HFFc6 (cell line): ENCODE data around the gene ARHGAP28. TPM values are rescaled to one million over a fixed set of nuclear protein-coding genes. Genes with fewer than 3 reads are reported as not detected.

ENCODE experiments used
- DNase-seq: peaks from one replicate; pipeline ENCODE4 v3.0.0-alpha.2; 2018
- H3K27ac Mint-ChIP-seq: 2 replicates; pipeline ENCODE4 v1.8.0; 2020; ENCODE audit warnings: mild to moderate bottlenecking, mixed read lengths
- H3K27me3 Mint-ChIP-seq: 2 replicates; pipeline ENCODE4 v1.8.0; 2021; ENCODE audit warnings: mild to moderate bottlenecking, moderate library complexity, mixed read lengths; ENCODE audit not compliant: insufficient read depth
- H3K36me3 Mint-ChIP-seq: 2 replicates; pipeline ENCODE4 v1.8.0; 2021; ENCODE audit warnings: low read depth, mixed read lengths
- H3K4me1 Mint-ChIP-seq: 2 replicates; pipeline ENCODE4 v1.8.0; 2020; ENCODE audit warnings: low read depth, mixed read lengths
- H3K4me3 Mint-ChIP-seq: 2 replicates; pipeline ENCODE4 v1.8.0; 2020; ENCODE audit warnings: mild to moderate bottlenecking, moderate library complexity, mixed read lengths
- H3K9me3 Mint-ChIP-seq: 2 replicates; pipeline ENCODE4 v1.8.0; 2020; ENCODE audit warnings: mild to moderate bottlenecking, mixed read lengths
- total RNA-seq, 6 experiments: library from RNA; stranded (reverse); fragmentation: NEBNext Ultra II Directional; extraction: Animal tissue kit (Norgen Biotek cat#: 25700); gene quantifications; 2 replicates in 1 of 6; 3 replicates in 5 of 6; pipeline ENCODE4 v1.2.3, GENCODE V29; 2021
- TF ChIP-seq, protein P1 (sequence below): fragments of 200-600 bp; sonication (generic); IDR thresholded peaks from 2 replicates; pipeline ENCODE4 v1.5.0; 2021; ENCODE audit warnings: antibody characterized with exemption, mild to moderate bottlenecking

ARHGAP28 gene
- total RNA-seq, 6 experiments from 2014 or later: 0.05 to 0.97 (median 0.39) TPM; not detected in 1

DNA sequence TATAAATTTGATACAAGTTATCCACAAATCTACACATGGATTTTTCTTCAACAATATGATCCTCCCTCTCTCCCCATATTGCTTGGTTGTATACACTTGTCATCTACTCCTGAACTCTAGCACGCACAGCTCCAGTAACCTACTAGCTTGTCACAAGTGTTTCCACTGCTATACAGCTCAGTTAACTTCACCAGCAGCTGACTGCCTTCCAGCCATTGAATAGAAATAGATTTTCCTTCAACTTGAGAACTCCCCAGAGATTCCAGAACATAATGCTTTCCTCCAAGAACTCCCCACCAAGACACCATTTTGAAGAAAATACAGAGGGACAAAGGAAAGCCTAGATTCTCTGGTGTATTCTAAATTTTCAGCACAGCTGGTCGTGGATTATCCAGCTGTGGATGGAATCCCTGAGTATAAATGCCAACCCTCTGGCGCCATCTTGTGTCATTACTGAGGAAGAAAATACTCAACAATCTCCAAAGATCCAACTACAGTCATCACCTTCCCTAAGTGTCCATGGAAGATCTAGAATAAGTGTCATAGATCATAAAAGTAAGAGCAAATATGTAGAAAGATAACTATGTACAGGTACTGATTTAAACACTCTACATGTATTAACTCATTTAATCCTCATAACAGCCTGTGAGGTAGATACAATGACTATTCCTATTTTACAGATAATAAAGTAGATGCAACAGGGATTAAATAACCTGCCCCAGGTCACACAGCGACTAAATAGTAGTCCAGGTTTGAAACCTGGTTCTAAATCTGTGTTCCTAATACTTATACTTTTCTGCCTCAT lies 156.7 kb downstream of the ARHGAP28 start:
- H3K4me3 Mint-ChIP-seq: no peak overlapping the region

GRCh38 chr18:6886797-6887330 lies 157.3 kb downstream of the ARHGAP28 start:
- H3K36me3 Mint-ChIP-seq: no peaks in the 10 kb centered on the region
- TF ChIP-seq, protein P1, sequence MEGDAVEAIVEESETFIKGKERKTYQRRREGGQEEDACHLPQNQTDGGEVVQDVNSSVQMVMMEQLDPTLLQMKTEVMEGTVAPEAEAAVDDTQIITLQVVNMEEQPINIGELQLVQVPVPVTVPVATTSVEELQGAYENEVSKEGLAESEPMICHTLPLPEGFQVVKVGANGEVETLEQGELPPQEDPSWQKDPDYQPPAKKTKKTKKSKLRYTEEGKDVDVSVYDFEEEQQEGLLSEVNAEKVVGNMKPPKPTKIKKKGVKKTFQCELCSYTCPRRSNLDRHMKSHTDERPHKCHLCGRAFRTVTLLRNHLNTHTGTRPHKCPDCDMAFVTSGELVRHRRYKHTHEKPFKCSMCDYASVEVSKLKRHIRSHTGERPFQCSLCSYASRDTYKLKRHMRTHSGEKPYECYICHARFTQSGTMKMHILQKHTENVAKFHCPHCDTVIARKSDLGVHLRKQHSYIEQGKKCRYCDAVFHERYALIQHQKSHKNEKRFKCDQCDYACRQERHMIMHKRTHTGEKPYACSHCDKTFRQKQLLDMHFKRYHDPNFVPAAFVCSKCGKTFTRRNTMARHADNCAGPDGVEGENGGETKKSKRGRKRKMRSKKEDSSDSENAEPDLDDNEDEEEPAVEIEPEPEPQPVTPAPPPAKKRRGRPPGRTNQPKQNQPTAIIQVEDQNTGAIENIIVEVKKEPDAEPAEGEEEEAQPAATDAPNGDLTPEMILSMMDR: no peak
- H3K27ac Mint-ChIP-seq: no peak overlapping the region
- peaks cover 5% of the 10 kb centered on the region; the same call in 1 of the 2 replicates for H3K4me1 Mint-ChIP-seq
- peaks cover 3% of the 10 kb centered on the region for H3K27me3 Mint-ChIP-seq
- no peaks in the 10 kb centered on the region for H3K9me3 Mint-ChIP-seq
- no peak for DNase-seq
- H3K4me3 Mint-ChIP-seq: no peak overlapping the region

More for the DNA sequence above, 156.7 kb downstream of the ARHGAP28 start:
- peak; percentile 43 for DNase-seq
- TF ChIP-seq, protein P1: peak; percentile 82
- Mint-ChIP-seq H3K9me3 (no peaks in the 10 kb centered on the region), H3K27ac (no peak overlapping the region), H3K27me3 (peaks cover 3% of the 10 kb centered on the region; the same call in 1 of the 2 replicates), H3K4me1 (peaks cover 5% of the 10 kb centered on the region; the same call in 1 of the 2 replicates), H3K36me3 (no peaks in the 10 kb centered on the region)

- no peaks in the 10 kb centered on the region for H3K36me3 Mint-ChIP-seq
- TF ChIP-seq, protein P1: no peak
- H3K27ac Mint-ChIP-seq: no peak overlapping the region
- H3K27me3 Mint-ChIP-seq: peaks cover 3% of the 10 kb centered on the region
- H3K4me3 Mint-ChIP-seq: no peak overlapping the region
- no peaks in the 10 kb centered on the region for H3K9me3 Mint-ChIP-seq
- H3K4me1 Mint-ChIP-seq: no peaks in the 10 kb centered on the region
- DNase-seq: no peak
These were observed 162.3 kb downstream of the ARHGAP28 start for GRCh38 chr18:6891788-6892187.

DNA sequence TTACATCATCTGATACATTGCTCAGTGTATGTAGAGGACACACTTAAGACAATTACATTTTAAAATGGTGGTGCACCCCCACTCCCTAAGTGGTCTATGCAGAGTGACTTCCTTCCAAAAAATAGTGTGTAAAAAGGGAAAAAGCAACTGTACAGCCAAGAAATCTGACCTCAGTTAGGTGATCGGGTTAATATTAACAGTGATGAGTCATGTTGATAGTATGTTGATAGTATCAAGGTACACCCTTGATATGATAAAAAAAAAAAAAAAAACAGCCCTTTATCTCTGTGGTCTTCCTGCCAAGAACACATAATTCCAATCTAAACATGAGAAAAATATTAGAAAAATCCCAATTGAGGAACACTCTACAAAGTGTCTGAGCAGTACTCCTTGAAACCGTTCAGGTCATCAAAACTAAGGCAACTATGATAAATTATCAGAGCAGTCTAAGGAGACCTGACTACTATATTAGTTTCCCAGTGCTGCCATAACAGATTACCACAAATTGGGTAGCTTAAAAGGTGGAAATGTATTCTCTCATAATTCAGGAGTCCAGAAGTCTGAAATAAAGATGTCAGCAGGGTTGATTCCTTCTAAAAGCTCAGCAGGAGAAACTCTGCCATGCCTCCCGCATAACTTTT lies 171.9 kb downstream of the ARHGAP28 start:
- H3K4me1 Mint-ChIP-seq: no peaks in the 10 kb centered on the region
- peaks cover 39% of the 10 kb centered on the region for H3K9me3 Mint-ChIP-seq
- H3K36me3 Mint-ChIP-seq: no peaks in the 10 kb centered on the region
- H3K4me3 Mint-ChIP-seq: no peak overlapping the region
- no peak overlapping the region for H3K27ac Mint-ChIP-seq
- no peaks in the 10 kb centered on the region for H3K27me3 Mint-ChIP-seq
- no peak for DNase-seq
- TF ChIP-seq, protein P1: no peak

DNA sequence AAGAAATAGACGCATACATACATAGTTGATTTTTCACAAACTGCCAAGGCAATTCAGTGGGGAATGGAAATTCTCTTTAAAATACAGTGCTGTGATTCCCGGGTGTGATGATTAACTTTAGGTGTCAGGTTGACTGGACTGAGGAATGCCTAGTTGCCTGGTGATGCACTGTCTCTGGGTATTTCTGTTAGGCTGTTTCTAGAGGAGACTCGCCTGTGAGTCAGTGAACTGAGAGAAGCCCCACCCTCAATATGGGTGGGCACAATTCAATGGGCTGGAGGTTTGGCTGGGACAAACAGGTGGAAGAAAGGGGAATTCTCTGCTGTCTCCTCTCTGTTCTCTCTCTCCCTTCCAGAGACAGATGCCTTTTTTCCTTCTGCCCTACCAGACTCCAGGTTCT lies 187.6 kb downstream of the ARHGAP28 start:
- DNase-seq: no peak

More for the DNA sequence above, 187.6 kb downstream of the ARHGAP28 start:
- Mint-ChIP-seq H3K4me3 (no peak overlapping the region), H3K27ac (no peak overlapping the region), H3K27me3 (no peaks in the 10 kb centered on the region), H3K36me3 (no peaks in the 10 kb centered on the region), H3K9me3 (no peaks in the 10 kb centered on the region), H3K4me1 (no peaks in the 10 kb centered on the region)
- TF ChIP-seq, protein P1: no peak
